K562 (cell line): Measurements from ENCODE around the gene MOG. TPM values are rescaled to one million over a fixed set of nuclear protein-coding genes. Genes with fewer than 3 reads are reported as not detected.

Experiments
- ARNT ChIP-seq, 2 experiments: fragments of 450-650 bp; IDR thresholded peaks; 2 replicates each; pipeline ENCODE4 v1.6.1; 2016; ENCODE audit warnings: mild to moderate bottlenecking in 1 of 2
- HOXB6 ChIP-seq: fragments of 250-450 bp; sonication (Bioruptor Pico); IDR thresholded peaks from 2 replicates; pipeline ENCODE4 v1.5.1; 2022; ENCODE audit warnings: mild to moderate bottlenecking, borderline replicate concordance
- KDM4B ChIP-seq, 2 experiments: fragments of 450-650 bp in 1 of 2; sonication (generic) in 1 of 2; IDR thresholded peaks; 2 replicates each; pipeline ENCODE4 v1.6.1; 2016 to 2017; ENCODE audit warnings: borderline replicate concordance in 2 of 2, antibody characterized with exemption in 1 of 2, low read depth in 1 of 2, mild to moderate bottlenecking in 1 of 2
- LCOR ChIP-seq: sonication (generic); formaldehyde crosslinking; IDR thresholded peaks from 2 replicates; pipeline ENCODE4 v1.8.0; 2022; ENCODE audit warnings: mild to moderate bottlenecking, missing genetic modification reagents
- NFRKB ChIP-seq: fragments of 450-650 bp; IDR thresholded peaks from 2 replicates; pipeline ENCODE4 v1.6.1; 2016; ENCODE audit warnings: low read depth
- PHF21A ChIP-seq: fragments of 450-650 bp; IDR thresholded peaks from 2 replicates; pipeline ENCODE4 v1.6.1; 2017; ENCODE audit warnings: low read depth, borderline replicate concordance
- SIN3B ChIP-seq: fragments of 450-650 bp; IDR thresholded peaks from 2 replicates; pipeline ENCODE4 v1.6.1; 2017; ENCODE audit warnings: low read depth, mild to moderate bottlenecking, moderate library complexity
- ZNF174 ChIP-seq: fragments of 250-450 bp; sonication (Bioruptor Pico); IDR thresholded peaks from 2 replicates; pipeline ENCODE4 v1.4.0; 2020; ENCODE audit warnings: mild to moderate bottlenecking
- ZNF584 ChIP-seq: fragments of 200-800 bp; sonication (Bioruptor generic); IDR thresholded peaks from 2 replicates; pipeline ENCODE4 v1.6.1; 2016; ENCODE audit warnings: low read depth, mild to moderate bottlenecking, missing genetic modification characterization, missing compliant biosample characterization
- polyA plus RNA-seq, 8 experiments: library from polyadenylated mRNA; depleted of rRNA in 4 of 8; stranded (reverse) in 5 of 8; unstranded in 3 of 8; fragments of >200 nt; fragmentation: Nextera tagmentation in 2 of 8; fragmentation: Illumina TruSeq in 1 of 8; extraction: Ambion mirVana in 2 of 8; extraction: Trizol in 1 of 8; gene quantifications; 2 replicates each; pipeline versions ENCODE4 v1.2.1 to v1.2.3, GENCODE V29; 2011 to 2014; ENCODE audit warnings: inconsistent platforms in 1 of 8, missing spikeins in 1 of 8
- total RNA-seq, 7 experiments: library from RNA; depleted of rRNA in 6 of 7; stranded (reverse); fragments of >200 nt in 6 of 7; fragmentation: Illumina TruSeq in 2 of 7; extraction: Trizol in 2 of 7; gene quantifications; 2 replicates each; pipeline versions ENCODE4 v1.2.1 to v1.2.3, GENCODE V29; 2011 to 2021; ENCODE audit warnings: low replicate concordance in 1 of 7
- TF ChIP-seq, protein P1 (sequence below): fragments of 250-450 bp; sonication (Bioruptor Pico); IDR thresholded peaks from 2 replicates; pipeline ENCODE4 v1.8.0; 2021; ENCODE audit warnings: mild to moderate bottlenecking, moderate library complexity
- TF ChIP-seq, protein P2 (sequence below), 2 experiments: fragments of 450-650 bp in 1 of 2; sonication (generic) in 1 of 2; formaldehyde crosslinking in 1 of 2; IDR thresholded peaks; 2 replicates each; pipeline versions ENCODE4 v1.7.1 to v1.9.0; 2016 to 2022; ENCODE audit warnings: inconsistent platforms in 1 of 2, mild to moderate bottlenecking in 1 of 2, missing genetic modification reagents in 1 of 2
- TF ChIP-seq, protein P3 (sequence below): sonication (generic); formaldehyde crosslinking; IDR thresholded peaks from 2 replicates; pipeline ENCODE4 v1.8.0; 2022; ENCODE audit warnings: mild to moderate bottlenecking, missing genetic modification reagents, borderline replicate concordance

The MOG gene
- total and polyA plus RNA-seq, 9 of the 15 experiments (the other 6 are each of a cell fraction or from before 2014, with no cell fraction given), result not detected

DNA sequence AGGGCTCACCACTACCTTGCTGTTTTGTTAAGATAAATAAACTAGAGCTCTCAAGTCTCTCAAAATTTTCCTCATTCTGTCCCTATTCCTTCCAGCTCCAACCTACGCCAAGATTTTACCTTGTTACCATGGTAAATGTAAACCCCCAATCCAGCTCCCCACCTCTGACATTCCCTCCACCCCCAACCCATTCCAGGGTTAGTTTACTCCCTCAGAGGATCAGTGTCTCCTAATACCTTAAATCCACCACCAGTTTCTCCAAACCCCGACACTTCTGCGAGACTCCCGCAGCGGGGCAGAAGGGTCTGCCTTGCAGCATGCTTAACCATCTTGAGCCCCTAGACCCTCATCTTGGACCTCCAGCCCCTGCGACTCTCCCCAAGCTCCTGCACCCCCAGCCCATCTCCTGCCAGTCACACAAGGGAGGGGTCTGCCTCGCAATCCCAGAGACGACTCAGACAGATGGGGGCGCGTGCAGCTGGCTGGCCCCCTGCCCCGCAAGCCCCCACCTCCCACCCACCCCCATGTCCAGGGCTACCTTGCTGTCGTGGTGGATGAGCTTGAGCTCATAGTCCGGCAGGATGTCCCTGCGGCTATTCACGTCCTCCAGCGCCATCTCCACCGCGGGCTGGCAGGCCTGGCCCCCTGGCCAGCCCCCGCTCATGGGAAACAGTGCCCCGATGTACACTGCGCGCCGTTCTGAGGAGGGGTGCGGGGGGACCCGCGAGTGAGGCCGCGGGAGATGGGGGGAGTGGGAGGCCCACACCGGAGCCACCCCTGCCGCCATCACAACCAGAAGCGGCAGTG, 29.7 kb upstream of the MOG start (continued):
- TF ChIP-seq, protein P1, sequence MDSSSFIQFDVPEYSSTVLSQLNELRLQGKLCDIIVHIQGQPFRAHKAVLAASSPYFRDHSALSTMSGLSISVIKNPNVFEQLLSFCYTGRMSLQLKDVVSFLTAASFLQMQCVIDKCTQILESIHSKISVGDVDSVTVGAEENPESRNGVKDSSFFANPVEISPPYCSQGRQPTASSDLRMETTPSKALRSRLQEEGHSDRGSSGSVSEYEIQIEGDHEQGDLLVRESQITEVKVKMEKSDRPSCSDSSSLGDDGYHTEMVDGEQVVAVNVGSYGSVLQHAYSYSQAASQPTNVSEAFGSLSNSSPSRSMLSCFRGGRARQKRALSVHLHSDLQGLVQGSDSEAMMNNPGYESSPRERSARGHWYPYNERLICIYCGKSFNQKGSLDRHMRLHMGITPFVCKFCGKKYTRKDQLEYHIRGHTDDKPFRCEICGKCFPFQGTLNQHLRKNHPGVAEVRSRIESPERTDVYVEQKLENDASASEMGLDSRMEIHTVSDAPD (CRISPR knock-in tag), result no peak
- TF ChIP-seq LCOR (CRISPR knock-in tag), result no peak
- no peak for TF ChIP-seq HOXB6 (CRISPR knock-in tag)
- TF ChIP-seq ZNF174 (CRISPR knock-in tag), result no peak
- TF ChIP-seq, protein P2, sequence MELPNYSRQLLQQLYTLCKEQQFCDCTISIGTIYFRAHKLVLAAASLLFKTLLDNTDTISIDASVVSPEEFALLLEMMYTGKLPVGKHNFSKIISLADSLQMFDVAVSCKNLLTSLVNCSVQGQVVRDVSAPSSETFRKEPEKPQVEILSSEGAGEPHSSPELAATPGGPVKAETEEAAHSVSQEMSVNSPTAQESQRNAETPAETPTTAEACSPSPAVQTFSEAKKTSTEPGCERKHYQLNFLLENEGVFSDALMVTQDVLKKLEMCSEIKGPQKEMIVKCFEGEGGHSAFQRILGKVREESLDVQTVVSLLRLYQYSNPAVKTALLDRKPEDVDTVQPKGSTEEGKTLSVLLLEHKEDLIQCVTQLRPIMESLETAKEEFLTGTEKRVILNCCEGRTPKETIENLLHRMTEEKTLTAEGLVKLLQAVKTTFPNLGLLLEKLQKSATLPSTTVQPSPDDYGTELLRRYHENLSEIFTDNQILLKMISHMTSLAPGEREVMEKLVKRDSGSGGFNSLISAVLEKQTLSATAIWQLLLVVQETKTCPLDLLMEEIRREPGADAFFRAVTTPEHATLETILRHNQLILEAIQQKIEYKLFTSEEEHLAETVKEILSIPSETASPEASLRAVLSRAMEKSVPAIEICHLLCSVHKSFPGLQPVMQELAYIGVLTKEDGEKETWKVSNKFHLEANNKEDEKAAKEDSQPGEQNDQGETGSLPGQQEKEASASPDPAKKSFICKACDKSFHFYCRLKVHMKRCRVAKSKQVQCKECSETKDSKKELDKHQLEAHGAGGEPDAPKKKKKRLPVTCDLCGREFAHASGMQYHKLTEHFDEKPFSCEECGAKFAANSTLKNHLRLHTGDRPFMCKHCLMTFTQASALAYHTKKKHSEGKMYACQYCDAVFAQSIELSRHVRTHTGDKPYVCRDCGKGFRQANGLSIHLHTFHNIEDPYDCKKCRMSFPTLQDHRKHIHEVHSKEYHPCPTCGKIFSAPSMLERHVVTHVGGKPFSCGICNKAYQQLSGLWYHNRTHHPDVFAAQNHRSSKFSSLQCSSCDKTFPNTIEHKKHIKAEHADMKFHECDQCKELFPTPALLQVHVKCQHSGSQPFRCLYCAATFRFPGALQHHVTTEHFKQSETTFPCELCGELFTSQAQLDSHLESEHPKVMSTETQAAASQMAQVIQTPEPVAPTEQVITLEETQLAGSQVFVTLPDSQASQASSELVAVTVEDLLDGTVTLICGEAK (IDR thresholded peaks at IDR 0.05), result peak; percentile 39; the same call in 1 of the 2 replicates
- TF ChIP-seq, protein P2 (CRISPR knock-in tag; IDR thresholded peaks at IDR 0.05), result no peak
- TF ChIP-seq ZNF584, result no peak
- TF ChIP-seq, protein P3, sequence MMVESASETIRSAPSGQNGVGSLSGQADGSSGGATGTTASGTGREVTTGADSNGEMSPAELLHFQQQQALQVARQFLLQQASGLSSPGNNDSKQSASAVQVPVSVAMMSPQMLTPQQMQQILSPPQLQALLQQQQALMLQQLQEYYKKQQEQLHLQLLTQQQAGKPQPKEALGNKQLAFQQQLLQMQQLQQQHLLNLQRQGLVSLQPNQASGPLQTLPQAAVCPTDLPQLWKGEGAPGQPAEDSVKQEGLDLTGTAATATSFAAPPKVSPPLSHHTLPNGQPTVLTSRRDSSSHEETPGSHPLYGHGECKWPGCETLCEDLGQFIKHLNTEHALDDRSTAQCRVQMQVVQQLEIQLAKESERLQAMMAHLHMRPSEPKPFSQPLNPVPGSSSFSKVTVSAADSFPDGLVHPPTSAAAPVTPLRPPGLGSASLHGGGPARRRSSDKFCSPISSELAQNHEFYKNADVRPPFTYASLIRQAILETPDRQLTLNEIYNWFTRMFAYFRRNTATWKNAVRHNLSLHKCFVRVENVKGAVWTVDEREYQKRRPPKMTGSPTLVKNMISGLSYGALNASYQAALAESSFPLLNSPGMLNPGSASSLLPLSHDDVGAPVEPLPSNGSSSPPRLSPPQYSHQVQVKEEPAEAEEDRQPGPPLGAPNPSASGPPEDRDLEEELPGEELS (CRISPR knock-in tag), result 0 out of 2 replicates have a peak, but pooled peaks have one; percentile 37
- TF ChIP-seq ARNT (IDR thresholded peaks at IDR 0.05), result no peak
- TF ChIP-seq KDM4B (IDR thresholded peaks at IDR 0.05; ENCODE audit: borderline replicate concordance in 2 of 2, low read depth in 1 of 2), result no peak
- no peak for TF ChIP-seq SIN3B
- no peak for TF ChIP-seq PHF21A
- no peak for TF ChIP-seq NFRKB
